Tibial nerve (tissue), 4 donors: Measurements from ENCODE around the gene DNASE1L1. TPM values are rescaled to one million over a fixed set of nuclear protein-coding genes. Genes with fewer than 3 reads are reported as not detected.

Experiments
- DNase-seq, 2 donors: peaks; one replicate each; pipeline ENCODE4 v3.0.0-alpha.2; 2019; ENCODE audit warnings: low spot score in 2 of 2
- H3K27ac ChIP-seq, 4 donors: fragments of 200-600 bp; sonication (generic) in 3 of 4; one replicate each; pipeline ENCODE4 v1.5.1; 2017 to 2019; ENCODE audit warnings: mild to moderate bottlenecking in 1 of 4
- H3K27me3 ChIP-seq, 2 donors: fragments of 200-600 bp; sonication (generic) in 1 of 2; one replicate each; pipeline versions ENCODE4 v1.5.1 to v1.6.0; 2017 to 2019
- H3K36me3 ChIP-seq, 3 donors: fragments of 200-600 bp; sonication (generic); one replicate each; pipeline ENCODE4 v1.5.1; 2018 to 2019
- H3K4me1 ChIP-seq, 4 donors: fragments of 200-600 bp; sonication (generic) in 3 of 4; one replicate each; pipeline ENCODE4 v1.5.1; 2017 to 2019
- H3K4me3 ChIP-seq, 4 donors: fragments of 200-600 bp; sonication (generic) in 3 of 4; one replicate each; pipeline ENCODE4 v1.5.1; 2017 to 2019; ENCODE audit warnings: mild to moderate bottlenecking in 1 of 4, moderate library complexity in 1 of 4
- H3K9me3 ChIP-seq, 4 donors: fragments of 200-600 bp; sonication (generic) in 3 of 4; one replicate each; pipeline ENCODE4 v1.5.1; 2017 to 2019
- EP300 ChIP-seq, 2 donors: sonication (generic); formaldehyde crosslinking; IDR thresholded peaks; one replicate each; pipeline ENCODE4 v1.6.1; 2017; ENCODE audit warnings: antibody characterized with exemption in 2 of 2, mild to moderate bottlenecking in 1 of 2
- POLR2A ChIP-seq, 2 donors: fragments of 450-650 bp; IDR thresholded peaks; one replicate each; pipeline ENCODE4 v1.6.1; 2017; ENCODE audit warnings: antibody characterized with exemption in 2 of 2, mild to moderate bottlenecking in 2 of 2, moderate library complexity in 2 of 2
- WGBS, 2 donors: methylation state at CpG; one replicate each; pipeline ENCODE4 v1.1.5; 2018; 5-methylcytosine and 5-hydroxymethylcytosine counted together
- small RNA-seq: library from RNA; depleted of rRNA; stranded (forward); fragments of <200 nt; gene quantifications from one replicate; pipeline ENCODE3, GENCODE V24; 2016
- total RNA-seq, 4 donors: library from RNA; depleted of rRNA; stranded (reverse); fragments of >200 nt; gene quantifications; one replicate each; pipeline ENCODE4 v1.1.0, GENCODE V29; 2016
- TF ChIP-seq, protein P1 (sequence below), 5 experiments: fragments of 200-600 bp in 3 of 5; fragments of 450-650 bp in 2 of 5; sonication (generic) in 3 of 5; IDR thresholded peaks; one replicate each; pipeline ENCODE4 v1.5.1; 2016 to 2019; ENCODE audit warnings: antibody characterized with exemption in 5 of 5, mild to moderate bottlenecking in 3 of 5, moderate library complexity in 2 of 5

The DNASE1L1 gene
- total RNA-seq, 4 donors from 2014 or later = 21.4 to 36.0 (median 28.6) TPM

DNA sequence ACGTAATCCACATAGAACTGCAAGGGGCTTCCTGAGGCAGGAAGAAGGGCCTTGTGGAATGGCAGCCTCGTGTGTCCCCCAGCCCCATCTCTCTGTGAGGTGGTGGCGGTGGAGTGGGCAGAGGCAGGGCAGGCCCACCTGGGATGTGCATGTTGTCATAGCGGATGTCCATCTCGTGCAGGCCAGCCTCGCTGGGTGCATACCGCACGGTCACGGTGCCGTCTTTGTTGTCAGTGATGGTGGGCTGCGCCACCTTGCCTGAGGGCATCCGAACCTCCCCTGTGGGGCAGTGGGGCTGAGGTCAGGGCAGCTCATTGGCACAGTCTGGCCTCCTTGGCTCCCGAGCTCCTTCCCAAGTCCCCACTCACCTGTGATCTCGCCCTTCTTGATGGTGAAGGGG is 55.0 kb downstream of the DNASE1L1 start:
- TF ChIP-seq, protein P1, sequence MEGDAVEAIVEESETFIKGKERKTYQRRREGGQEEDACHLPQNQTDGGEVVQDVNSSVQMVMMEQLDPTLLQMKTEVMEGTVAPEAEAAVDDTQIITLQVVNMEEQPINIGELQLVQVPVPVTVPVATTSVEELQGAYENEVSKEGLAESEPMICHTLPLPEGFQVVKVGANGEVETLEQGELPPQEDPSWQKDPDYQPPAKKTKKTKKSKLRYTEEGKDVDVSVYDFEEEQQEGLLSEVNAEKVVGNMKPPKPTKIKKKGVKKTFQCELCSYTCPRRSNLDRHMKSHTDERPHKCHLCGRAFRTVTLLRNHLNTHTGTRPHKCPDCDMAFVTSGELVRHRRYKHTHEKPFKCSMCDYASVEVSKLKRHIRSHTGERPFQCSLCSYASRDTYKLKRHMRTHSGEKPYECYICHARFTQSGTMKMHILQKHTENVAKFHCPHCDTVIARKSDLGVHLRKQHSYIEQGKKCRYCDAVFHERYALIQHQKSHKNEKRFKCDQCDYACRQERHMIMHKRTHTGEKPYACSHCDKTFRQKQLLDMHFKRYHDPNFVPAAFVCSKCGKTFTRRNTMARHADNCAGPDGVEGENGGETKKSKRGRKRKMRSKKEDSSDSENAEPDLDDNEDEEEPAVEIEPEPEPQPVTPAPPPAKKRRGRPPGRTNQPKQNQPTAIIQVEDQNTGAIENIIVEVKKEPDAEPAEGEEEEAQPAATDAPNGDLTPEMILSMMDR (IDR thresholded peaks at IDR 0.05) = no peak
- TF ChIP-seq EP300 (IDR thresholded peaks at IDR 0.05) = no peak
- no peak for TF ChIP-seq POLR2A (IDR thresholded peaks at IDR 0.05)
- no peak overlapping the region for H3K4me3 ChIP-seq
- WGBS, 2 donors = 91 to 100% methylated on average over 2 to 11 of the region's 14 CpGs
- no peaks in the 10 kb centered on the region for H3K4me1 ChIP-seq
- peaks cover 0 to 100% (median 6%) of the 10 kb centered on the region in 3 donors for H3K36me3 ChIP-seq
- no peaks in the 10 kb centered on the region for H3K27me3 ChIP-seq
- no peaks in the 10 kb centered on the region for H3K9me3 ChIP-seq
- no peak overlapping the region for H3K27ac ChIP-seq
- no peak for DNase-seq

DNA sequence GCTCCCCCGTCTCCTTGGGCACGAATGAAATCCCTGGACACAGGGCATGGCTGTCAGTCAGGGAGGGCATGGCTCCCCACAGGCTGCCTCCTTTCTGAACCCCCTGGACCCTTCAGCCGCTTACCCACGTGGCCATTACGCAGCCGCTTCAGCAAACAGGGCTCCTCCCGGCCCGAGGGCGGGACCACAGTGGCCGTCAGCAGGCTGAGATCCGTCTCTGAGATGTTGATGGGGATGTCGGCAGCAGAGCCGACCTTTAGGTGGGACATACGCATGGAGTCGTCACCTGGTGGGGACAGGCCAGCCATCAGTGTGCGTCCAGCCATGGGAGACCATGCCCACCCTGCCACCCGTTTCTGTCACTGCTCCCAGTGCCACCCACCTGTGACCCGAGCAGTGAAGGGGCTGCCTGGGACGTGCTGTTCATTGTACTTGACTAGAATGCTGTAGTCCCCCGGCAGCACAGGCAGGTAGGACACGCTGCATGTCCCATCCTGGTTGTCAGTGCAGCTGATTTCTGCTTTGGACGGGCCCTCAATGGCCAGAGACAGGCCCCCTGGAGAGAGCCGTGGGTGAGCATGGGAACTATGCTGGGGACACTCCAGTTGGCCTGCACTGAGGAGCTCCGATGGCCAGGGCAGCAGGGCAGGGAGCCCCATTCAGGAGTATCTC is 55.7 kb downstream of the DNASE1L1 start:
- TF ChIP-seq, protein P1 (IDR thresholded peaks at IDR 0.05) = no peak
- TF ChIP-seq EP300 (IDR thresholded peaks at IDR 0.05) (no peak), POLR2A (IDR thresholded peaks at IDR 0.05) (no peak)
- no peak overlapping the region for H3K4me3 ChIP-seq
- no peak for DNase-seq
- peaks cover 0 to 100% (median 5%) of the 10 kb centered on the region in 3 donors for H3K36me3 ChIP-seq
- WGBS, 2 donors = 84 to 88% methylated on average over 6 to 22 of the region's 24 CpGs
- no peaks in the 10 kb centered on the region for H3K27me3 ChIP-seq
- no peaks in the 10 kb centered on the region for H3K4me1 ChIP-seq
- H3K27ac ChIP-seq = no peak overlapping the region
- H3K9me3 ChIP-seq = no peaks in the 10 kb centered on the region

DNA sequence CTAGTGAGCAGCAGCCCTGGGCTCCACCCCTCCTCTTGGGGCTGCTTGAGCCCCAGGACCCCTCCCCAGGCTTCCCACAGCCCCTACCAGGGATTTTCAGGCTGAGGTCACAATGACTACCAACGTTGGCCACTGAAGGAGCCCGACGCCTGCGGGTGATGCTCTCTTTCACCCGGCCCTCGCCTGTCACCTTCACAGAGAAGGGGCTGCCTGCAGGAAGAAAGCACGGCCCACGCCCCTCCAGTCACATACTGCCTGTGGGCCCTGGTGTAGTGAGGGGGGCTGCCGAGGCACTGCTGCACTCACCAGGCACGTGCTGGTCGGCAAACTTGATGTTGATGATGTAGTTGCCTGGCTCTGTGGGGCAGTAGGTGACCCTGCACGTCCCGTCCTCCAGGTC is 56.6 kb downstream of the DNASE1L1 start:
- no peak for DNase-seq
- Histone ChIP-seq H3K4me1 (no peaks in the 10 kb centered on the region), H3K9me3 (no peaks in the 10 kb centered on the region), H3K27ac (no peak overlapping the region), H3K4me3 (no peak overlapping the region), H3K36me3 (peaks cover 0 to 94% (median 5%) of the 10 kb centered on the region in 3 donors), H3K27me3 (no peaks in the 10 kb centered on the region)
- TF ChIP-seq POLR2A (IDR thresholded peaks at IDR 0.05) (no peak), EP300 (IDR thresholded peaks at IDR 0.05) (no peak)
- TF ChIP-seq, protein P1 (IDR thresholded peaks at IDR 0.05) = no peak
- WGBS, 2 donors = 80 to 81% methylated on average over 7 to 8 of the region's 13 CpGs

DNA sequence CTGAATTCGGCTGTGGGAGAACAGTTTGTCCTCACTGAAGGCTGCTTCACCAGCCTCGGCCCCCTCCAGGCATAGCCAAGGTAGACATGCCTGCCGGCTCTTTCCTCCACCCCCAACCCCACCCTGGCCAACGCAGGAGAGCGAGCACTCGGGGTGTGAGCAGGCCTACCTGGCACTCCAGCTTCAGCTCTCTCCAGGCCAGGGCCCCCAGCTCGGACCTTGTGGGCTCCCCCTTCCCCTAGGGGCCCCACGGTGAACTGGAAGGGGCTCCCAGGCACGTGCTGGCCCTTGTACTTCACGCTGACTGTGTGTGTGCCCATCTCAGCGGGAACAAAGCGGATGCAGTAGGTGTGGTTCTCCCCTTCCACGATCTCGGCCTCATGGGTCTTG is 57.0 kb downstream of the DNASE1L1 start:
- Histone ChIP-seq H3K36me3 (peaks cover 0 to 89% (median 5%) of the 10 kb centered on the region in 3 donors), H3K4me3 (no peak overlapping the region), H3K4me1 (no peaks in the 10 kb centered on the region), H3K27ac (peak overlapping the region in 1 of 4 donors; percentile 26), H3K27me3 (no peaks in the 10 kb centered on the region), H3K9me3 (no peaks in the 10 kb centered on the region)
- 78% methylated on average over 13 of the region's 14 CpGs; no CpG with 5 or more reads in 1 of the 2 donors for WGBS, 2 donors
- no peak for TF ChIP-seq EP300 (IDR thresholded peaks at IDR 0.05)
- TF ChIP-seq, protein P1 (IDR thresholded peaks at IDR 0.05) = no peak
- TF ChIP-seq POLR2A (IDR thresholded peaks at IDR 0.05) = no peak
- no peak for DNase-seq

Small RNAs within 50 kb of the gene (small RNA-seq; reads per million reads assigned to genes)
- not detected for gene MIR6858
- gene SNORA70 = not detected

Other genes with a start within 250 kb of the DNASE1L1 start
- gene OPN1MW, start 226.7 kb downstream of the DNASE1L1 start, total RNA-seq = not detected
- not detected for gene OPN1MW2, start 189.5 kb downstream of the DNASE1L1 start, total RNA-seq
- not detected for gene OPN1MW3, start 151.7 kb downstream of the DNASE1L1 start, total RNA-seq
- gene TEX28, start 114.1 kb downstream of the DNASE1L1 start, total RNA-seq = not detected
- not detected for gene TKTL1, start 113.5 kb downstream of the DNASE1L1 start, total RNA-seq
- 1,000 to 10,000 TPM in 3 of 4 donors, 100 to 1,000 TPM in 1; 995 to 1,349 (median 1,139) TPM for gene FLNA, start 34.6 kb downstream of the DNASE1L1 start, total RNA-seq
- gene EMD, start 30.0 kb downstream of the DNASE1L1 start, total RNA-seq = 10 to 100 TPM; 38.0 to 72.6 (median 46.7) TPM
- 1,000 to 10,000 TPM; 4,372 to 6,501 (median 5,244) TPM for gene RPL10, start 10.9 kb downstream of the DNASE1L1 start, total RNA-seq
- 100 to 1,000 TPM in 2 of 4 donors, 10 to 100 TPM in 2; 78.9 to 138 (median 97.7) TPM for gene TAFAZZIN, start 2.3 kb upstream of the DNASE1L1 start, total RNA-seq
- 10 to 100 TPM; 42.9 to 59.7 (median 50.4) TPM for gene ATP6AP1, start 19.4 kb upstream of the DNASE1L1 start, total RNA-seq
- 100 to 1,000 TPM; 114 to 179 (median 152) TPM for gene GDI1, start 27.9 kb upstream of the DNASE1L1 start, total RNA-seq
- 10 to 100 TPM; 47.5 to 90.6 (median 63.0) TPM for gene FAM50A, start 34.9 kb upstream of the DNASE1L1 start, total RNA-seq
- 10 to 100 TPM; 17.0 to 44.4 (median 24.2) TPM for gene PLXNA3, start 49.0 kb upstream of the DNASE1L1 start, total RNA-seq
- 10 to 100 TPM; 18.8 to 46.5 (median 35.0) TPM for gene LAGE3, start 70.0 kb upstream of the DNASE1L1 start, total RNA-seq
- gene UBL4A, start 77.4 kb upstream of the DNASE1L1 start, total RNA-seq = 10 to 100 TPM; 39.0 to 58.5 (median 43.4) TPM
- gene SLC10A3, start 81.4 kb upstream of the DNASE1L1 start, total RNA-seq = 10 to 100 TPM; 17.8 to 40.6 (median 27.0) TPM
- 10 to 100 TPM; 40.9 to 76.5 (median 55.7) TPM for gene FAM3A, start 107.0 kb upstream of the DNASE1L1 start, total RNA-seq
- gene G6PD, start 137.6 kb upstream of the DNASE1L1 start, total RNA-seq = 10 to 100 TPM; 30.6 to 89.7 (median 41.8) TPM
- 10 to 100 TPM; 14.2 to 43.1 (median 29.0) TPM for gene IKBKG, start 138.4 kb upstream of the DNASE1L1 start, total RNA-seq
- not detected for gene CTAG1A, start 175.9 kb upstream of the DNASE1L1 start, total RNA-seq
- not detected for gene CTAG1B, start 210.0 kb upstream of the DNASE1L1 start, total RNA-seq
- not detected for gene CTAG2, start 244.3 kb upstream of the DNASE1L1 start, total RNA-seq